Erythroblast (primary cell): ENCODE data around the gene DCUN1D5.

Experiments
- DNase-seq, 2 experiments: peaks; one replicate each; lab custom pipeline; 2025; lab: John Stamatoyannopoulos, UW
- GATA1 ChIP-seq: IDR thresholded peaks from 2 replicates; pipeline ENCODE4 v1.6.1; 2011; ENCODE audit warnings: low read depth, mild to moderate bottlenecking, control low read depth, low read length, moderate library complexity
- POLR2A ChIP-seq: IDR thresholded peaks from 2 replicates; pipeline ENCODE4 v1.6.1; 2011; ENCODE audit warnings: mild to moderate bottlenecking, low read length

Gene DCUN1D5

DNA sequence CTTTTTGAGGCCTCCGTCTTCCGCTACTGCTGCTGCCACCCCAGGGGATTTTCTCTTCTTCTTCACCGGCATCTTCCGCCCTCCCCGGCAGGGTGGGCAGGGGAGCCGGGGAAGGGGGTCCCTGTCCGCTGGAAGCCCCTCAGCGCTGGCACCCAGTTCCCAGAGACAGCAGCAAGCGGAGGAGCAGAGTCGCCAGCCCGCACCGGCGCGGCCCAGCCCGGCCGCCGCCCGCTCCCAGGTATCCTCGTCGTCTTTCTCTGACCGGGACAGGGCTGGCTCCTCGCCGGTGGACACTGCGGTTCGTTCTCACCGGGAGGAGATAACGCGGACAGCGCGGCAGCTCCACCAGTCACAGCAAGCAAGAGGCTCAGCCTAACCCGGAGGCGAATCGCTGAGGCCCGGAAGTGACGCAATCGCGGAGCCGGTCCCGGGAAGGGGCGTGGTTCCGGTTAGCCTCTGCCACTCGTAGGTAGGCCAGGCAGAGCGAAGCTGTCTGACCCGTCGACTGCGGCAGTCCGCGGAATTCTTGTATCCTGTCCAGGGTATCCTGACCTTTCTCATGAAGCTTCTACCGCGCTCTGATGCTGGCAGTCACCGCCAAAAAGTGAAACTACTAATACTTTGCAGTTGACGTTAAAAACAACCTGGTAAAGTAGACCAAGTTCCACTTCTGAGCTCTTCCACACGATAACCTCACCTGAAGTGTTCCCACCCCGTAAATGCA, at the start of gene DCUN1D5:
Gene DCUN1D5 (minus strand): TSS at position 360 of the 724 bp plus-strand sequence. CDS start 288 bp downstream, at position 72.
- DNase-seq = peak; percentile 97 to 98
- TF ChIP-seq GATA1 = no peak
- TF ChIP-seq POLR2A = peak; percentile 98

GRCh38 chr11:103125462-103125861, 33.5 kb upstream of the DCUN1D5 start:
- no peak for TF ChIP-seq POLR2A
- TF ChIP-seq GATA1 = no peak
- DNase-seq = no peak

- DNase-seq = no peak
- TF ChIP-seq POLR2A = no peak
- TF ChIP-seq GATA1 = no peak
Observed at GRCh38 chr11:103114836-103115235, 22.9 kb upstream of the DCUN1D5 start.

DNA sequence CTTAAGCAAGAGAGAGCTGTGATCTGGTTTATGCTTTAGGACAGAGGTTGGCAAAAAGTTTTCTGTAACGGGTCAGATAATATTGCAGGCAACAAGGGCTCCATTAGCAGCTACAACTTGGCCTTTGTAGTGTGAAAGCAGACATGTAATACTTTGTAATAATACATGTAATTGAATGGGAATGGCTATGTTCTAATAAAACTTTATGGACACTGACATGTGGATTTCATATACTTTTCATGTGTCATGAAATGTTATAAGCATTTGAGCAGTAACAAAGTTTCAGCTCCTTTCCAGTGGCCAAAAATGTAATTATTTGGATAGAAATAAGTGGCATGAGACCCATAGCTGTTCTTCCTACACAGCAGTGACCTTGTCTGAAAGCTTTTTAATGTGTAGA, 20.4 kb upstream of the DCUN1D5 start:
- DNase-seq = no peak
- TF ChIP-seq POLR2A (no peak), GATA1 (no peak)

DNA sequence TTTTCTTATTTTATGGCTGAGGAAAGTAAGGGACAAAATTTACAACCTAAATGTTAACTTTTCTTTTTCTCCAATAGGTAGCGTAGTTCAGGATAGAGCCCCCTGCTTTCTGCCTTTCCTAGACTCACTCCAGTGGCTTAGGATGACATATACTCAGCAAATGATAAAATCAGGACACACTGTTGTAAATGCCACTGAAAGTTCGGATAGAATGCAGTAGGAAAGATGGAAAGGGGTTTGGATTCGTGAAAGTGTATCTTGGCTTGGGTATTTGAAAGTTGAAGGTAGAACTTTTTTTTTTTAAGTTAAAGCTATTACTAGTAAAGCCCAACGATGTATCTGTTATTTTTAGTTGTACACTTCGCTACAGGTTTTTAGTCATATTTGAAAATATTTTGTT, 19.4 kb upstream of the DCUN1D5 start:
- no peak for TF ChIP-seq POLR2A
- no peak for TF ChIP-seq GATA1
- no peak for DNase-seq

GRCh38 chr11:103110391-103110790, 18.4 kb upstream of the DCUN1D5 start:
- TF ChIP-seq POLR2A (no peak), GATA1 (no peak)
- DNase-seq = peak; percentile 3 to 27

- peak in 1 of 2 experiments; percentile 37 for DNase-seq
- no peak for TF ChIP-seq POLR2A
- no peak for TF ChIP-seq GATA1
Observed at GRCh38 chr11:103109818-103110388, 17.9 kb upstream of the DCUN1D5 start.

GRCh38 chr11:103108933-103109817, 17.2 kb upstream of the DCUN1D5 start, which contains the start of gene DYNC2H1:
Gene DYNC2H1, plus strand, starts transcription at chr11:103109426. Its CDS starts 149 bp downstream, at chr11:103109575.
- DNase-seq = peak; percentile 94 to 95
- TF ChIP-seq POLR2A (peak; percentile 29), GATA1 (no peak)

DNA sequence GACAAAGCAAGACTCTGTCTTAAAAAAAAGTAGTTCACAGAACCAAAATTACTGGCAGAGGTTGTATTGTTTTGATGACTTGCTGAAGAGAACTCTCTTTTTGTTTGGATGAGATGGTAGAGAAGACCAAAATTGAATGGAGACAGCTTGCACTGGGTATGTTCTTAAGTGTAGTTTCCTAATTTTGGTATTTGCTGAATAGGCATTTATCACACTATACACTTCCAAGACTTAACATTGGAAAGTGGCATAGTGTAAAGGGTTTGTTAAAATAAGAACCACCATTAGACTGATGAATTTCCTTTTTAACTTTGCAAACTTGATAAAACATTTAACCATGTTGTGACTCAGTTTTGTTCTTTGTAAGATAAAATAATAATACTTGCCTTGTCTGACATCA, 5.3 kb upstream of the DCUN1D5 start:
- TF ChIP-seq POLR2A = no peak
- no peak for TF ChIP-seq GATA1
- no peak for DNase-seq

GRCh38 chr11:103091064-103091800, 728 bp downstream of the DCUN1D5 start:
- TF ChIP-seq POLR2A (no peak), GATA1 (no peak)
- peak; percentile 68 to 71 for DNase-seq

GRCh38 chr11:103086461-103086860, 5.5 kb downstream of the DCUN1D5 start:
- no peak for TF ChIP-seq POLR2A
- TF ChIP-seq GATA1 = no peak
- peak in 1 of 2 experiments; percentile 13 for DNase-seq

GRCh38 chr11:103085758-103086365, 6.1 kb downstream of the DCUN1D5 start:
- no peak for TF ChIP-seq GATA1
- no peak for TF ChIP-seq POLR2A
- DNase-seq = no peak

DNA sequence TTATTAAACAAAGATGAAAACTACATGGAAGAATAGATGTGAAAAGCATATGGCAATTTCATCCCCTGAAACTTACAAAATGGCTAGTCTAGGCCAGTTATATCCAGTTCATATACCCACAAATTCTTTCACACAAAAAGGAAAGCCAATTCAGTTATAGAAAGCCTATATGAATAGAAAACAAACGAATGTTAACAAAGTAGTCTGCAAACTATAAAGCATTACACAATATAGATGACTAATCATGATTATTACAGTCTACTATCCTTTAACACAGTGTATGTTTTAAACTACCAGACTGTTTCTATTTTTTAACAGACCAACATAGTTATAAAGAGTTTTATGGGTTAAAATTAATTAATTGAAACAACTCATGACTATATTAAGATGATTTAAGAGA, 12.1 kb downstream of the DCUN1D5 start:
- no peak for TF ChIP-seq POLR2A
- no peak for TF ChIP-seq GATA1
- no peak for DNase-seq
